K562 (cell line): ENCODE data around the gene BGLAP. TPM values are rescaled to one million over a fixed set of nuclear protein-coding genes. Genes with fewer than 3 reads are reported as not detected.
A peak's percentile ranks its signal among the peaks of the same experiment; 100 is the strongest.

Experiments
- ATAC-seq: fragments of 200-7000 bp; cut with Tn5 transposase; 3 replicates; pipeline ENCODE4 v1.9.1; 2020; ENCODE audit warnings: moderate library complexity
- BruUV-seq: library from RNA; stranded (reverse); fragments of 400-500 nt; replicated peaks from 2 replicates; lab custom pipeline; 2021; lab: Mats Ljungman, UMichigan
- CTCF ChIA-PET: fragments of 300-600 bp; formaldehyde crosslinking; extraction: SDS; loops from one replicate; lab custom pipeline; 2021; ENCODE audit warnings: low intra/inter-chr PET ratio; lab: Yijun Ruan, JAX
- POLR2A ChIA-PET: fragments of 300-600, 350-650 bp; sonication (Branson Sonifier 250); formaldehyde crosslinking; extraction: SDS; loops from one replicate; lab custom pipeline; 2021; ENCODE audit warnings: antibody characterized with exemption, inconsistent platforms; lab: Yijun Ruan, JAX
- DNase-seq, 4 experiments: peaks; one replicate each; pipeline versions ENCODE4 v3.0.0 to v3.0.0-alpha.2; 2011 to 2018; ENCODE audit warnings: low spot score in 3 of 4, mixed read lengths in 3 of 4; ENCODE audit errors: extremely low read depth in 1 of 4
- FAIRE-seq: peaks from 2 replicates; lab custom pipeline; 2011; peaks lifted over from hg19 to GRCh38; lab: Jason Lieb, UNC
- H2AFZ ChIP-seq: 2 replicates; pipeline ENCODE4 v1.6.0; 2011; ENCODE audit warnings: low read depth, low read length, control low read depth, inconsistent platforms
- H3K27ac ChIP-seq: fragments of 200-600 bp; 3 replicates; pipeline ENCODE4 v1.8.0; 2011; ENCODE audit warnings: low read depth, mild to moderate bottlenecking, control low read depth, inconsistent platforms, low read length, moderate library complexity, mixed read lengths; ENCODE audit errors: extremely low read depth
- H3K27me3 ChIP-seq, 2 experiments: fragments of 300-600 bp in 1 of 2; 2 replicates in 1 of 2; 3 replicates in 1 of 2; pipeline versions ENCODE4 v1.6.0 to v1.8.0; 2011; ENCODE audit warnings: inconsistent platforms in 2 of 2, low read length in 2 of 2, mild to moderate bottlenecking in 1 of 2, mixed read lengths in 1 of 2, moderate library complexity in 1 of 2; ENCODE audit not compliant: control insufficient read depth in 2 of 2, insufficient read depth in 2 of 2
- H3K36me3 ChIP-seq: fragments of 300-600 bp; 3 replicates; pipeline ENCODE4 v1.8.0; 2011; ENCODE audit warnings: mild to moderate bottlenecking, low read length, inconsistent platforms; ENCODE audit not compliant: control insufficient read depth, insufficient read depth
- H3K4me1 ChIP-seq, 2 experiments: fragments of 200-600 bp in 1 of 2; replicated peaks in 1 of 2; 2 replicates in 1 of 2; 3 replicates in 1 of 2; pipeline versions ENCODE4 v1.5.1 to v1.8.0; 2011; ENCODE audit warnings: inconsistent platforms in 2 of 2, low read length in 2 of 2, mild to moderate bottlenecking in 1 of 2, mixed read lengths in 1 of 2, moderate library complexity in 1 of 2; ENCODE audit not compliant: control insufficient read depth in 2 of 2, insufficient read depth in 2 of 2
- H3K4me2 ChIP-seq: 2 replicates; pipeline ENCODE4 v1.6.1; 2011; ENCODE audit warnings: low read length, control low read depth, inconsistent platforms, mixed read lengths; ENCODE audit not compliant: insufficient read depth
- H3K4me3 ChIP-seq: fragments of 200-600 bp; sonication (generic), shearing (Covaris generic); 2 replicates; pipeline ENCODE4 v1.5.1; 2016; ENCODE audit warnings: control low read depth, inconsistent platforms
- H3K79me2 ChIP-seq: fragments of 200-600 bp; 3 replicates; pipeline ENCODE4 v1.8.0; 2011; ENCODE audit warnings: low read length, inconsistent platforms; ENCODE audit not compliant: control insufficient read depth, insufficient read depth
- H3K9ac ChIP-seq, 2 experiments: 2 replicates each; pipeline versions ENCODE4 v1.6.0 to v1.6.1; 2011; ENCODE audit warnings: low read depth in 2 of 2, low read length in 2 of 2, control low read depth in 1 of 2, inconsistent platforms in 1 of 2, mild to moderate bottlenecking in 1 of 2, mixed read lengths in 1 of 2; ENCODE audit not compliant: insufficient read depth in 1 of 2
- H3K9me1 ChIP-seq: one replicate; pipeline ENCODE4 v1.6.0; 2011; ENCODE audit warnings: inconsistent platforms, mild to moderate bottlenecking, low read length, moderate library complexity; ENCODE audit not compliant: control insufficient read depth, insufficient read depth
- H3K9me3 ChIP-seq: replicated peaks from 2 replicates; pipeline ENCODE4 v1.5.1; 2011; ENCODE audit warnings: low read depth, low read length, inconsistent platforms; ENCODE audit not compliant: control insufficient read depth, insufficient read depth
- H4K20me1 ChIP-seq: replicated peaks from 2 replicates; pipeline ENCODE4 v1.6.1; 2011; ENCODE audit warnings: low read length, inconsistent platforms, mixed read lengths; ENCODE audit not compliant: control insufficient read depth, insufficient read depth
- C11orf30 ChIP-seq: fragments of 450-650 bp; IDR thresholded peaks from 2 replicates; pipeline ENCODE4 v1.6.1; 2016; ENCODE audit warnings: low read depth, mild to moderate bottlenecking
- EP300 ChIP-seq: IDR thresholded peaks from 2 replicates; pipeline ENCODE4 v1.6.1; 2012; ENCODE audit warnings: low read length, improper control_type of control experiment
- PHB ChIP-seq: fragments of 250-450 bp; sonication (Bioruptor Pico); IDR thresholded peaks from 2 replicates; pipeline ENCODE4 v1.5.0; 2021
- POLR2A ChIP-seq: fragments of 450-650 bp; conservative IDR thresholded peaks from 2 replicates; pipeline ENCODE4 v1.6.1; 2016
- POLR2AphosphoS5 ChIP-seq: IDR thresholded peaks from 2 replicates; pipeline ENCODE4 v1.6.1; 2011; ENCODE audit warnings: mild to moderate bottlenecking, low read depth, low read length, moderate library complexity; ENCODE audit not compliant: control insufficient read depth, insufficient read depth
- THRB ChIP-seq: fragments of 450-650 bp; formaldehyde crosslinking; conservative IDR thresholded peaks from 2 replicates; pipeline ENCODE4 v1.4.0; 2022; ENCODE audit warnings: mild to moderate bottlenecking, missing genetic modification characterization
- WGBS: fragments of 100-300 bp; shearing (Covaris generic); methylation state at CpG from one replicate; pipeline ENCODE4 v1.1.6; 2016; ENCODE audit warnings: low coverage, mixed read lengths; ENCODE audit not compliant: insufficient coverage; ENCODE audit errors: missing lambda C conversion rate; 5-methylcytosine and 5-hydroxymethylcytosine counted together
- in situ Hi-C: fragments of 300-500 bp; cut with MboI; formaldehyde crosslinking; loops from 4 replicates; pipeline ENCODE4 v1.15.0; 2018; ENCODE audit warnings: inconsistent platforms, mixed read lengths
- intact Hi-C: fragments of 100-400 bp; cut with micrococcal nuclease; formaldehyde crosslinking; loops from 2 replicates; pipeline ENCODE4 v1.14.2; 2022
- polyA plus RNA-seq, 8 experiments: library from polyadenylated mRNA; depleted of rRNA in 4 of 8; stranded (reverse) in 5 of 8; unstranded in 3 of 8; fragments of >200 nt; fragmentation: Nextera tagmentation in 2 of 8; fragmentation: Illumina TruSeq in 1 of 8; extraction: Ambion mirVana in 2 of 8; extraction: Trizol in 1 of 8; gene quantifications; 2 replicates each; pipeline versions ENCODE4 v1.2.1 to v1.2.3, GENCODE V29; 2011 to 2014; ENCODE audit warnings: inconsistent platforms in 1 of 8, missing spikeins in 1 of 8
- total RNA-seq, 7 experiments: library from RNA; depleted of rRNA in 6 of 7; stranded (reverse); fragments of >200 nt in 6 of 7; fragmentation: Illumina TruSeq in 2 of 7; extraction: Trizol in 2 of 7; gene quantifications; 2 replicates each; pipeline versions ENCODE4 v1.2.1 to v1.2.3, GENCODE V29; 2011 to 2021; ENCODE audit warnings: low replicate concordance in 1 of 7

Gene BGLAP
- total and polyA plus RNA-seq, 9 of the 15 experiments (the other 6 are each of a cell fraction or from before 2014, with no cell fraction given), result 0.15 to 1.4 (median 0.28) TPM; not detected in 3

- TF ChIP-seq EP300 (no peak), C11orf30 (no peak), THRB (CRISPR knock-in tag) (no peak)
Measured at GRCh38 chr1:156245451-156246232, 3.7 kb downstream of the BGLAP start (continued).

GRCh38 chr1:156246241-156246780 is 4.3 kb downstream of the BGLAP start:
- no peaks in the 10 kb centered on the region; the same call in 1 of the 2 replicates for H4K20me1 ChIP-seq
- CTCF ChIA-PET, result no interaction called here
- no peak overlapping the region for H3K27ac ChIP-seq
- H3K36me3 ChIP-seq, result peaks cover 24% of the 10 kb centered on the region; the same call in 2 of the 3 replicates
- peaks cover 0 to 55% of the 10 kb centered on the region in 2 experiments; a peak in 3 of 5 replicates for H3K4me1 ChIP-seq
- TF ChIP-seq PHB (CRISPR knock-in tag) (no peak), POLR2A (0 out of 2 replicates have a peak, but pooled peaks have one; percentile 2), POLR2AphosphoS5 (peak; percentile 16; the same call in 1 of the 2 replicates)
- WGBS, result 20% methylated on average over 10 of the region's 10 CpGs
- no peaks in the 10 kb centered on the region for H3K79me2 ChIP-seq
- H3K27me3 ChIP-seq, result no peaks in the 10 kb centered on the region
- intact Hi-C loops (no loop called here), in situ Hi-C loops (no loop called here)
- no peak overlapping the region for H3K4me2 ChIP-seq
- H3K9me1 ChIP-seq, result peaks cover 3% of the 10 kb centered on the region
- H2AFZ ChIP-seq, result no peak overlapping the region
- H3K9me3 ChIP-seq, result no peaks in the 10 kb centered on the region
- peak overlapping the region in 1 of 2 experiments; percentile 83; a peak in 2 of 4 replicates for H3K9ac ChIP-seq
- no TSS peak for BruUV-seq
- POLR2A ChIA-PET, result interaction anchor here (0.6 to 2.1 kb wide), 10 partner anchors 11 to 294 kb away, joined by 3 to 7 read pairs (median 4); partner anchors contain the start of gene PMF1
- ATAC-seq (no peak), FAIRE-seq (no peak), DNase-seq (peak in 1 of 4 experiments; percentile 29)
- H3K4me3 ChIP-seq, result no peak overlapping the region
